Activated CD4-positive, alpha-beta T cell treated with anti-CD3 and anti-CD28 coated beads, Interleukin-2, Interleukin-6, amounts not matched to agents 100 ng/mL and 50 ng/mL, durations not matched to agents 16 hours and 8 hours (primary cell): Measurements from ENCODE around the gene LRRC42.

ENCODE experiments used
- DNase-seq: peaks from one replicate; pipeline ENCODE4 v3.0.0-alpha.2; 2020

The LRRC42 gene

GRCh38 chr1:54009406-54009805, 63.3 kb downstream of the LRRC42 start:
- no peak for DNase-seq

- no peak for DNase-seq
Observed at GRCh38 chr1:54010415-54011117, 64.4 kb downstream of the LRRC42 start.

DNA sequence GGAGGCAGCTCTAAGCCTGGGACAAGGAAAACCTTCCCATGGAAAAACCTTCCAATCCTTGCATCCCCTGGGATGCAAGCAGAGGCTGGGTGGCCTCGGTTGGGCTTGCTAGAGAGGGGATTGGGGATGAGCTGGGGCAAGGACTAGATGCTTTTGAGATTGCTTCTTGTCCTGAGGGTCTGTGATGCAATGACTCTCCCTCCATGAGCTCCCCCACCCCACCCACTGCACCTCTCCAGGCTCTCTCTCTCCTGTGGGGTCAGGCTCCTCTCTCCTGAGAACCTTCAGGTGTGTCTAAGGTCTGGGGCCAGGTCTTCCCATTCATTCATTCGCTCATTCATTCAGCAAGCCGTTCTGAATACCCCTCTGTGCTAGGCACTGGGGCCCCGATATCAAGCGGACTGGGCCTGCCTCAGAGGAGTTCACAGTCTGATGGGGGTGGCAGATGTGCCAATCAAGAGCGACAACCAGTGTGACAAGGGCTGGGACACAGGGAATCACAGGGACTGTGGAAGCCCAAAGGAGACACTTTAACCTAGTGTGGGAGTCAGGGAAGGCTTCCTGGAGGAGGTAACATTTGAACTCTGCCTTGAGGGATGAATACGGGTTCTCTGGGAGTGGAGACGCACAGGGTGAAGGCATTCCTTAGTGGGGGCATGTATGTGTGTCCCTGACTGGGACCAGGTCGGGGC, 65.3 kb downstream of the LRRC42 start:
- DNase-seq: no peak

- DNase-seq: no peak
Observed at GRCh38 chr1:54012008-54012325, 65.8 kb downstream of the LRRC42 start.

DNA sequence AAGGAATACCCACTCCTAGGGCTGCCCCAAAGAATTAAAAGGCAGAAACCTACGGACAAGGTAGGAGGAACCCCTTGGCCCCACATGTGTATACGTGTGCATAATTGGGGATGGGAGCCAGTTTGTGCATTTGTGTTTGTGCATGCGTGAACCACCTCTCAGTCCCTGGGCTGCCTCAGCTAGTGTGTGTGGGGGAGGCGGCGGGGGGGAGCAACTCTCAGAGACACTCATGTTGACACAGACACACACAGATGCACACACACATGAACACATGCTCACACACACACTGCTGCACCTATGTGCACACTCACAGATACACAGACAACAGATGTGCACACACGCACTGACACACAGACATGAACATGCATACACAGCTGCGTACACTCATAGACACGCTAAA, 66.7 kb downstream of the LRRC42 start:
- DNase-seq: no peak

GRCh38 chr1:54013393-54014008, 67.4 kb downstream of the LRRC42 start:
- no peak for DNase-seq

DNA sequence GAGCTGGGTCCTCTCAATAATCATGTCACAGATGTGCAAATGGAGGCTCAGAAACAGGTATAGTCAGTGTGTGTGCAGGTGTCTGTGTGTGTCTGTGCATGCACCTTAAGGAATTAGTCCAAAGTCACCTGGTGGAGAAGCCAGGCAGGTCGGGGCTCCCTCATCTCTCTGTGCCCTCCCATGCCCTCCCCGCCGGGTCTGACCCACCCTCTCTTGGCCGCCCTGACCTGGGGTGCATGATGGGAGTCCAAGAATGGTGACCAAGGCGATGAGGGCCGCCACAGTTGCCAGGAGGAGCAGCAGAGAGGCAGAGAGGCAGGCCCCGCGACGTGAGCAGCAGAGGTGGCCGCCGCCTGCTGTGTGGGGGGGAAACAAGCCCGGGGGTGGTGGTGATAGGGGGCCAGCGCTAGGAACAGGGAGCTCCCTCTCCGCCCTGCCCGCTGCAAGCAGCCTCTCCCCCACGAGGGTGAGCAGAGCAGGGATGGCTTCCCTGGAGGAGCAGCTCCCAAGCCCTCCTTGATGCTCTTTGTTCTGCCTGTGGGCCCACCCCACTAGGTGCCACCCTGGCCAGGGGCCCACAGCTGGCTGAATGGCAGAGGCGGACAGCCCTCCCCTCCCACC, 68.0 kb downstream of the LRRC42 start:
- DNase-seq: no peak

GRCh38 chr1:54016343-54017282, 70.5 kb downstream of the LRRC42 start:
- no peak for DNase-seq
